NCI-H2081 treated with DMSO at 0.1 percent for 48 hours (cell line): ENCODE data around the gene LTBP1.
A peak's percentile ranks its signal among the peaks of the same experiment; 100 is the strongest.

ENCODE experiments used
- DNase-seq: peaks from one replicate; lab custom pipeline; 2025; lab: John Stamatoyannopoulos, UW

The LTBP1 gene

GRCh38 chr2:33272001-33272400 lies 325.2 kb downstream of the LTBP1 start:
- DNase-seq = no peak

- no peak for DNase-seq
Observed at GRCh38 chr2:33273479-33273878, 326.7 kb downstream of the LTBP1 start.

DNA sequence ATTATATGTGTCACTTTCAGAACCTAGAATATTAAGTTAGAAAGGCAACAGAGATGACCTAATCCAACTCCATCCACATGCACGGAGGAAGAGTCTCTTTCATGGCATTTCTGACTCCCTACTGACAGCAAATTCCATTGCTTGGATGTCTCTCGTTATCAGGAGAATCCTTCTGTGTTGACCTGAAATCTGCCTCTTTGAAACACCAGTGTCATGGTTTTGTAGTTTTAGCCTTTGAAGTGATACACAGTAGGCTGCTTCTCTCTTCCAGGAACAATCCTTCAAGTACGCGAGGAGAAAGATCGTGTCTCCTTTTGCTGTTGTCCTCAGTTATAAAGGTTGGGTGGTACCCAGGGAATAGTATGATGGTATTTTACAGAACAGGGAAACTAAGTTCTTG lies 327.8 kb downstream of the LTBP1 start:
- no peak for DNase-seq

- no peak for DNase-seq
Observed at GRCh38 chr2:33275689-33276444, 329.1 kb downstream of the LTBP1 start.

- no peak for DNase-seq
Observed at GRCh38 chr2:33277002-33277426, 330.3 kb downstream of the LTBP1 start.

DNA sequence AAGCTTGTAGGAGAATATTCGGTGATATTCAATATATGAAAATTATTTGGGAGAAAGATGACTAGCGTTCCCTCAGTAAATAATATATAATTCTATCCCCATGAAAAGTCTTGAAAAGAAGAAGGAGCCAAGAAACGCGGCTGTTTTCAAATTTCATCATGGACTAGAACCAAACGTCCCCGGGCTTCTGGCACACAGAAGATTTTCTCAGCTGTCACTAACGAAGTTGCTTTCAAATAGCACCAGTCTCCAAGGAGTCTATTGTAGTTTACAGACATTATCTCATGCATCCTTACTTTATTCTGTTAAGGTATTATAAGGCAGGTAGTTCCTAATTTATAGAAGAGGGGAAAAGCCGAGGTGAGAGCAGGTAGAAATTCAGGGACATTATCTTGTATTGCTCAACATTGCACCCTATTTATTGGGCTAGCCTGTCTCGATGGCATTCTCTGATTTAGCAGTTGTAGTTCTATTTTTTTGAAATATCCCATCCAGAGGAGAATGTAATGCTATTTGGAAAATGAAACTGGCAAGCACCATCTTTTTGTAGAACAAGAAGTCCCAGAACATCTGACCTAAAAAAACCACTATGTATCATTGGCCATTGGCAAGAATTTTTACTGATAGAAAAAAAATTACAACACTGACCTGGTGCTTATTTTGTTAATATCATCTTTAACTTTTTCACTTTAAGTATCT lies 331.6 kb downstream of the LTBP1 start:
- no peak for DNase-seq

- no peak for DNase-seq
Observed at GRCh38 chr2:33284287-33284686, 337.5 kb downstream of the LTBP1 start.

GRCh38 chr2:33287507-33288005 lies 340.8 kb downstream of the LTBP1 start:
- DNase-seq = no peak

GRCh38 chr2:33288011-33288410 lies 341.3 kb downstream of the LTBP1 start:
- DNase-seq = no peak

- DNase-seq = no peak
Observed at GRCh38 chr2:33289961-33290360, 343.2 kb downstream of the LTBP1 start.

DNA sequence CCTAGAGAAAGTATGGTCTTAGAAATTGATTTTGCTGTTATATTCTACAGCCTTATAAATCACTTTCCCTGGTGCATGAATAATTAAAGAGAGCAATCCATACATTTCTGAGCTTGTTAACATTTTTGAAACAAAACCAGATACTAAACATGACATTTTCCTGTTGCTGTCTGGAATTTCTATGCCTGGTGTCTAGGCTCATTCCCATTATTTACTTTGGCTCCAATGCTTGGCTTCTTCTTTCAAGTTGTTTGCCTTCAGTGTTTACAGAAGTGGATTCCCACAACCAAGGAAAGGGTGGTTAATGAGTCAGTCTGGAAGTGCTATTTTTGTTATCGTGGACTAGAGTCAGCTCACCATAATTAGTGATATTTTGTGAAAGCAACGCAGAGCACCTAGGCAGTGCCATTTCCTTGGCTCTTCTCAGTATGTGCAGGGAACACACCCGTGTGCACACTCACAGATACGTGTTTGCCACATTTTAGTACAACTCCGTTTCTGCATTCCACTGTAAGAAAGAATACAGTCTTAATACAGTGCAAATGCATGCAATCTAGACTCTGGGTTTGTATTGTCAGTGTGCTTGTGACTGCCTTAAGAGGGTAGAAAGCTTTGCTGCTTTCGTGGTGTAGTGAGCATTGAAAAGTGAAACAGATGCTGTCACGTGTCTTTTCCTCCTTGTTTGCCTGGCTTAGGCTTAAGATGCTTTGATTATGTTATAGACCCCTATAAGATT lies 344.7 kb downstream of the LTBP1 start:
- no peak for DNase-seq

GRCh38 chr2:33292063-33292462 lies 345.3 kb downstream of the LTBP1 start:
- DNase-seq = no peak

- DNase-seq = peak; percentile 67
Observed at GRCh38 chr2:33292981-33293595, 346.3 kb downstream of the LTBP1 start.

GRCh38 chr2:33298233-33298632 lies 351.5 kb downstream of the LTBP1 start:
- DNase-seq = no peak

DNA sequence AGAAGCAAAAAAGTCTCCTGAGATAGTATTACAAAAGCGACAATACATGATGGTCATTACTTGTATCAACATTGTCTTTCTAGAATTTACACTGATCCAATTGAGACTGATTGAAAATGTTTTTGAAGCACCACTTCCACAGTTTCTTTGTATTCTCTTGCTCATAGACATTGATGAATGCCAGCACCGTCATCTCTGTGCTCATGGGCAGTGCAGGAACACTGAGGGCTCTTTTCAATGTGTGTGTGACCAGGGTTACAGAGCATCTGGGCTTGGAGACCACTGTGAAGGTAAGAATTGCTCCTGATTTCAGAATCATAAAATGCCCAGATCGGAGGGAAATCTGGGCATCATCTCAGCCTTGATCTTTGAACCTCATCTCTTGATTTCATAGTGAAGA lies 354.6 kb downstream of the LTBP1 start:
- no peak for DNase-seq

DNA sequence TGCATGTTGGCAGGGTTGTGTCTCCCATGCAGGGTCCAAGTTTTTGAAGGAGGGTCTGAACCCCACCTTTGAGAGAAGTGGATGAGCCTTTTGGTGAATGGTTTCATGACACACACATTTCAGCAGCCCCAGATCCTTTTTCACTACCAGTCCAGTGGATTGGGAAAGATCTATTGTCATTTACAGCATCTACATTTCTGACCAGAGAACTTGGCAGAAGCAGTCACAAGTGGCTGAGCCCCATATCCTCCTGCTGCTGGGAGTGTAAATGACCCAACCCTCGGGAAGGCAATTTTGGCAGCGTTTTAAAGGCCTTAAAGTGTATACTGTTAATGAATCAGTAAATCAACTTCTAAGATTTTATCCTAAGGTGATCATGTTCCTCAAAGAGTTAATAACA lies 355.6 kb downstream of the LTBP1 start:
- no peak for DNase-seq

- DNase-seq = no peak
Observed at GRCh38 chr2:33304032-33304864, 357.5 kb downstream of the LTBP1 start.

GRCh38 chr2:33307659-33308270 lies 361.0 kb downstream of the LTBP1 start:
- no peak for DNase-seq

GRCh38 chr2:33312355-33312754 lies 365.6 kb downstream of the LTBP1 start:
- no peak for DNase-seq

- DNase-seq = no peak
Observed at GRCh38 chr2:33313039-33313438, 366.3 kb downstream of the LTBP1 start.

- no peak for DNase-seq
Observed at GRCh38 chr2:33314541-33314940, 367.8 kb downstream of the LTBP1 start.
